Measurements from ENCODE around the gene DCK. TPM values are rescaled to one million over a fixed set of nuclear protein-coding genes. Genes with fewer than 3 reads are reported as not detected.
"Not testable (repeated sequence)": the region's sequence is repeated elsewhere in the genome, so short reads cannot be mapped to it uniquely, and the experiment has no call there.

DCK gene
- total RNA-seq, 1 donor from 2014 or later: 10.8 TPM

DNA sequence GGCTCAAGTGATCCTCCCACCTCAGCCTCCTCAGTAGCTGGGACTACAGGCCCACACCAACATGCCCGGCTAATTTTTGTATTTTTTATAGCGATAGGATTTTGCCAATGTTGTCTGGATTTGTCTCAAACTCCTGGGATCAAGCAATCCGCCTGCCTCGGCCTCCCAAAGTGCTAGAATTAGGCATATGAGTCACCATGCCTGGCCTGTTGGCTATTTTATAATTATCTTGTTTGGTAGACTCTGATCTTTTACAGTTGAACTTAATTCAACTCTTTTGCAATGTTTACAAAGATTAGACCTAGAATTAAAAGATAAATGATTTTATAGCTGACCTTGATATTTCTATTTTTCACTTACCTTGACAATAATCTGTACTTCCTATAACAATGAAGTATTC is 18.0 kb downstream of the DCK start:
- H3K27me3 Mint-ChIP-seq (ENCODE audit: low read depth, unreplicated experiment): no peaks in the 10 kb centered on the region
- H3K27ac Mint-ChIP-seq (ENCODE audit: unreplicated experiment): no peak overlapping the region
- Histone ChIP-seq H4K20me1 (ENCODE audit: insufficient read depth, low read length) (no peaks in the 10 kb centered on the region), H3K79me2 (ENCODE audit: insufficient read depth, low read length) (peaks cover 42% of the 10 kb centered on the region), H3K27ac (ENCODE audit: low read depth, low read length) (no peak overlapping the region), H3K4me2 (ENCODE audit: low read length) (no peak overlapping the region), H2AFZ (ENCODE audit: low read depth, low read length) (no peak overlapping the region), H3K4me3 (ENCODE audit: insufficient read depth, low read depth, low read length) (no peak overlapping the region), H3K36me3 (ENCODE audit: insufficient read depth, low read length) (no peaks in the 10 kb centered on the region), H3K4me1 (ENCODE audit: insufficient read depth, low read length) (peaks cover 18% of the 10 kb centered on the region), H3K9me3 (ENCODE audit: insufficient read depth, low read depth, low read length) (no peaks in the 10 kb centered on the region), H3K27me3 (ENCODE audit: insufficient read depth, low read length) (no peaks in the 10 kb centered on the region), H3K9ac (ENCODE audit: low read length) (no peak overlapping the region)
- no peak for TF ChIP-seq EZH2 (IDR thresholded peaks at IDR 0.05; ENCODE audit: insufficient read depth, low read length)
- TF ChIP-seq CTCF (IDR thresholded peaks at IDR 0.05; ENCODE audit: insufficient read depth, low read depth, low read length): no peak
- H3K36me3 Mint-ChIP-seq (ENCODE audit: low read depth, unreplicated experiment): peaks cover 4% of the 10 kb centered on the region
- no peak overlapping the region for H3K4me3 Mint-ChIP-seq (ENCODE audit: unreplicated experiment)
- peaks cover 14% of the 10 kb centered on the region for H3K4me1 Mint-ChIP-seq (ENCODE audit: low read depth, unreplicated experiment)
- peaks cover 3% of the 10 kb centered on the region for H3K9me3 Mint-ChIP-seq (ENCODE audit: unreplicated experiment)
- FAIRE-seq (no peak), DNase-seq (ENCODE audit: low read depth) (no peak)

GRCh38 chr4:71017391-71017790 is 23.9 kb downstream of the DCK start:
- not testable (repeated sequence) for H3K27ac Mint-ChIP-seq (ENCODE audit: unreplicated experiment); H3K79me2 ChIP-seq (ENCODE audit: insufficient read depth, low read length); H3K9ac ChIP-seq (ENCODE audit: low read length); H3K4me1 Mint-ChIP-seq (ENCODE audit: low read depth, unreplicated experiment); H2AFZ ChIP-seq (ENCODE audit: low read depth, low read length); H3K4me3 ChIP-seq (ENCODE audit: insufficient read depth, low read depth, low read length); H3K27me3 Mint-ChIP-seq (ENCODE audit: low read depth, unreplicated experiment); H3K27me3 ChIP-seq (ENCODE audit: insufficient read depth, low read length); H3K27ac ChIP-seq (ENCODE audit: low read depth, low read length); H3K9me3 ChIP-seq (ENCODE audit: insufficient read depth, low read depth, low read length); H3K4me3 Mint-ChIP-seq (ENCODE audit: unreplicated experiment); DNase-seq (ENCODE audit: low read depth); H3K36me3 ChIP-seq (ENCODE audit: insufficient read depth, low read length); H4K20me1 ChIP-seq (ENCODE audit: insufficient read depth, low read length); H3K36me3 Mint-ChIP-seq (ENCODE audit: low read depth, unreplicated experiment); H3K9me3 Mint-ChIP-seq (ENCODE audit: unreplicated experiment); FAIRE-seq; H3K4me1 ChIP-seq (ENCODE audit: insufficient read depth, low read length); H3K4me2 ChIP-seq (ENCODE audit: low read length)

- Histone ChIP-seq H3K9me3 (ENCODE audit: insufficient read depth, low read depth, low read length) (no peaks in the 10 kb centered on the region), H3K9ac (ENCODE audit: low read length) (no peak overlapping the region), H3K4me3 (ENCODE audit: insufficient read depth, low read depth, low read length) (no peak overlapping the region), H3K4me1 (ENCODE audit: insufficient read depth, low read length) (peaks cover 5% of the 10 kb centered on the region), H3K36me3 (ENCODE audit: insufficient read depth, low read length) (no peaks in the 10 kb centered on the region), H3K27me3 (ENCODE audit: insufficient read depth, low read length) (no peaks in the 10 kb centered on the region), H2AFZ (ENCODE audit: low read depth, low read length) (no peak overlapping the region), H3K27ac (ENCODE audit: low read depth, low read length) (no peak overlapping the region), H4K20me1 (ENCODE audit: insufficient read depth, low read length) (no peaks in the 10 kb centered on the region), H3K79me2 (ENCODE audit: insufficient read depth, low read length) (peaks cover 7% of the 10 kb centered on the region), H3K4me2 (ENCODE audit: low read length) (no peak overlapping the region)
- peak; percentile 12 for DNase-seq (ENCODE audit: low read depth)
- TF ChIP-seq CTCF (IDR thresholded peaks at IDR 0.05; ENCODE audit: insufficient read depth, low read depth, low read length) (no peak), EZH2 (IDR thresholded peaks at IDR 0.05; ENCODE audit: insufficient read depth, low read length) (no peak)
- Mint-ChIP-seq H3K27ac (ENCODE audit: unreplicated experiment) (no peak overlapping the region), H3K4me3 (ENCODE audit: unreplicated experiment) (no peak overlapping the region), H3K4me1 (ENCODE audit: low read depth, unreplicated experiment) (peaks cover 3% of the 10 kb centered on the region), H3K27me3 (ENCODE audit: low read depth, unreplicated experiment) (no peaks in the 10 kb centered on the region), H3K36me3 (ENCODE audit: low read depth, unreplicated experiment) (no peaks in the 10 kb centered on the region), H3K9me3 (ENCODE audit: unreplicated experiment) (no peaks in the 10 kb centered on the region)
- FAIRE-seq: no peak
Measured at GRCh38 chr4:71020611-71021010, 27.2 kb downstream of the DCK start.
